NCI-H128 (cell line): ENCODE results near the gene BPHL.
"Not testable (repeated sequence)": the region's sequence is repeated elsewhere in the genome, so short reads cannot be mapped to it uniquely, and the experiment has no call there.

Experiments used
- DNase-seq: peaks from one replicate; lab custom pipeline; 2025; ENCODE audit not compliant: unreplicated experiment; lab: John Stamatoyannopoulos, UW

BPHL gene

GRCh38 chr6:3176562-3177355 is 58.2 kb downstream of the BPHL start:
- DNase-seq, result no peak

- not testable (repeated sequence) for DNase-seq
Observed at GRCh38 chr6:3178666-3179065, 60.2 kb downstream of the BPHL start.

GRCh38 chr6:3179945-3180344 is 61.4 kb downstream of the BPHL start:
- not testable (repeated sequence) for DNase-seq

- DNase-seq, result no peak
Observed at GRCh38 chr6:3181105-3181504, 62.6 kb downstream of the BPHL start.

DNA sequence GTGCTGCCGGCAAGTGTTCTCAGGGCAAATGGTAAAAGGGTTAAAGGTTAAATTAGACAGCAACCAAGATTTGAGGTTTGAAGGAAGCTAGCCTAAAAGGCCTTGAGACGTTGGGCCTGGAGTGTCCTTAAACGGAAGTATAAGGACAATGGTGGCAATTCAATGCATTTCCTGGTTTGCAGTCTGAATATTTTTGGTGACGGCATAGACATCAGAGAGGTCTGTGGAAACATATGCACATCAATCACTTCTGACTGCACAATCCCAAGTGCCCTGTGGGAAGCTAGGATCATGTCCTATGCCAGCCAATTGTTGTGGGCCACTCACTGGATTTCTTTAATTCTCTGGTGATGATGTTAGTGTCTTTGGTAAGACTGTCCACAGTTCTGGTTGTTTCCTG is 64.6 kb downstream of the BPHL start:
- DNase-seq, result no peak

GRCh38 chr6:3186974-3187382 is 68.5 kb downstream of the BPHL start:
- DNase-seq, result no peak

DNA sequence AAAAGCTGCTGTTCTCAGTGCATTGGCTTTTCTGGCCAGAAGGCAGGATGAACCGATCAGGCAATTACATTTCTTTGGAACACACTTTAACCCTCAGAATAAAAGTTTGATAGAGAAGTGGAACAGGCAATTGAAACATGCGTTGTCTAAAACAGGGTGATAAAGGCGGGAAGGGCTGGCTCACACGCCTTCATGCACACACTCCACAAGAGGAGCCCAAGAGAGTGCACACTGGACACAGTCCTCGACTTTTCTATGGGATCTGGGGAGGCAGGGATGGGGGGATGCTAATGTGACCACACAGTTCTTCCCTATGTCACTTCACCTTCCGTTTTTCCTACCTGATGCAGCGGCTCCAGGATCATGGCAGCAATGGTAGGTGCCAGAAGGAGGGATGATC is 69.8 kb downstream of the BPHL start:
- no peak for DNase-seq

DNA sequence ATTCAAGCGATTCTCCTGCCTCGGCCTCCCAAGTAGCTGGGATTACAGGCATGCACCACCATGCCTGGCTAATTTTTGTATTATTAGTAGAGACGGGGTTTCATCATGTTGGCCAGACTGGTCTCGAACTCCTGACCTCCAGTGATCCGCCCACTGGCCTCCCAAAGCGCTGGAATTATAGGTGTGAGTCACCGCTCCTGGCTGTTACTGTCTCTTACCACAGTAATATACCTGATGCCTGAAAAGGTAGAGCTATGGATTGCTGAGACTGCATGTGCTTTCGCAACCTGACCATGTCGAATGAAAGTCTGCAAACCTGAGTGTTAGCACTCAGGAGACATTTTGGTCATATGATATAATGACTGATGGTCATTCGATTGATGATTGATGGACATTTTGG is 70.7 kb downstream of the BPHL start:
- not testable (repeated sequence) for DNase-seq

GRCh38 chr6:3190056-3190455 is 71.5 kb downstream of the BPHL start:
- no peak for DNase-seq

- DNase-seq, result no peak
Observed at GRCh38 chr6:3190779-3191178, 72.3 kb downstream of the BPHL start.

DNA sequence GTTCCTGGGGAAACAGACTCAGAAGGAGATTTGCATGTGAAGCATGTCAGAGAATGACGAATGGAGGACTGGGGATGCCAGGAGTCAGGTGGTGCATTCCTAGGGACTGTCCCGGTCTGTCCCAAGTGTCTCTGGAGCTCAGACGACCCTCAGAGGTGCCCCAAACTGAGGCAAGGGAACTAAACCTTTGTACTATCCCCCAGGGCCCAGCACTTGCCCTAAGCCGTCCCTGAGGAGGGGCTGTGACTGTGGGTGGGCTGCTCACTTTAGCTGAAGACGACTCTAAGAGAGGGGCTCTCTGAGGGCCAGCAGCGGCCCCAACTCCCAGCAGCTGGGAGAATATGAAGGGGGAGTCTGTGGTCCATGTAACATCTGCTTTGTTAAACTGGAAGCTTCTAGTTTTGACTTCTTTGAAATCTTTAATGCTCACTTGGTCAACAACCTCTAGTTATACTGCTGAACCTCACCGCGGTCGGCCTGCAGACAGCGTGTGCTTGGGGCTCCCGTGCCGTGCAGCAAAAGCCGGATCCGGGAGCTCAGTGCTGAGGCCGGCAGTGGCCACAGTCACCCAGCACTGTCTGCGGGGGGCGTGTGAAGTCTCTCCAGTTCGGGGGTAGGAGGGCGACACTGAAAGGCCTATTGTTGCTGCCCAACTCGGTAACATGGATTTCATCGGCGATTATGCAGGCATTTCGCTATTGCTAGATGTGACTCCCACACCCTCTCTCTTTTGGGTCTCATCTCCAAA is 74.8 kb downstream of the BPHL start:
- no peak for DNase-seq

GRCh38 chr6:3194535-3195419 is 76.3 kb downstream of the BPHL start:
- no peak for DNase-seq

GRCh38 chr6:3195420-3195694 is 76.8 kb downstream of the BPHL start:
- DNase-seq, result no peak

- no peak for DNase-seq
Observed at GRCh38 chr6:3195695-3196497, 77.4 kb downstream of the BPHL start.

DNA sequence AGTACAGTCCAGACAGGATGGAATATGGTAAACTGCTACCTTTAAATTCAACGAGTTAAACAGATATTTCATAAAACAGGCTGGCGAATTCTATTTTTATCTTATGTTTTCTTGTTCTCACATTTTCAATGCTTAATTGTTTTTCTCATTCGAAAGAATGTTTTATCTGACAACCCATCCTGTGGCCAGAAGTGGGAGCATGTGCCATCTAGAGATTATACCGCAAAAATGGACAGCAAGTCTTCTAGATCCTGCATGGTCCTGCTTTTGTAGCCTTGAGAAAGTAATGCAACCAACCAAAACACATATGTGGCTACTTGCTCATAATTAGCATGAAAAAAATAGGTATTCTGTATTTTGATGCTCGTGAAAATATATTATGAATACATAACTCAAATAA is 78.3 kb downstream of the BPHL start:
- no peak for DNase-seq

- DNase-seq, result not testable (repeated sequence)
Observed at GRCh38 chr6:3197734-3198133, 79.2 kb downstream of the BPHL start.

GRCh38 chr6:3199382-3199781 is 80.9 kb downstream of the BPHL start:
- no peak for DNase-seq

DNA sequence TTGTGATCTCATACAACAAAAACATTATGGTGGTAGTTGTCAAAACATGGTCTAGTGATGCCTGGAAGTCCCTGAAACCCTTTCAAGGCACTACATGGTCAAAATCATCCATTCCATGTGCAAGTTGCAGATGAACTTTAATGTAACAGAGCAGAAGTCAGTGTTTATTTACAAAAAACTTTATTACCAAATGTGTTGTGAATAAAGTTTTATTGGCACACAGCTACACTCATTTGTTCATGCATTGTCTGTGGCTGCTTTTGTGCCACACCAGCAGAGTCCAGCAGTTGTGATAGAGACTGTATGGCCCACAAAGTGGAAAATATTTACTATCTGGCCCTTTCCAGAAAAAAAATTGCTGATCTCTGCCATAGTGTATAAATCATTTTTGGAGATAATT is 82.2 kb downstream of the BPHL start:
- DNase-seq, result no peak

DNA sequence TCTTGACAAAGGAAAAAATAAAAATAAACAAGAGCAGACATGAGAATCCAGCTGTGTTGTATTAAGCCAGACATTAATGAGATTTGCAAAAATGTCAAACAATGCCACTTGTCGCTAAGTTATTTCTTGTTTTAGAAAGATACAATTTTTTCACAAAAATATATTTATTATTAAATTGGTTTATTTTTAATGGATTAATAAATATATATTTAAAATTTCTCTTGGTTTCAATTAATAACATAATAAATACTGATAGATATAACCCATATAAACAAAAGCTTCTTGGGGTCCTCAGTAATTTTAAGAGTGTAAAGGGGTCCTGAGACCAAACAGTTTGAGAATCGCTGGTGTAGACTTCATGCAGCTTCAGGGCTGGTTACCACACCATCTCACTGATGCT is 82.9 kb downstream of the BPHL start:
- no peak for DNase-seq
